ENCODE measurements around the gene WNT11. TPM values are rescaled to one million over a fixed set of nuclear protein-coding genes. Genes with fewer than 3 reads are reported as not detected.

WNT11 gene
- total RNA-seq, 1 experiment from 2014 or later, result 29.0 TPM

DNA sequence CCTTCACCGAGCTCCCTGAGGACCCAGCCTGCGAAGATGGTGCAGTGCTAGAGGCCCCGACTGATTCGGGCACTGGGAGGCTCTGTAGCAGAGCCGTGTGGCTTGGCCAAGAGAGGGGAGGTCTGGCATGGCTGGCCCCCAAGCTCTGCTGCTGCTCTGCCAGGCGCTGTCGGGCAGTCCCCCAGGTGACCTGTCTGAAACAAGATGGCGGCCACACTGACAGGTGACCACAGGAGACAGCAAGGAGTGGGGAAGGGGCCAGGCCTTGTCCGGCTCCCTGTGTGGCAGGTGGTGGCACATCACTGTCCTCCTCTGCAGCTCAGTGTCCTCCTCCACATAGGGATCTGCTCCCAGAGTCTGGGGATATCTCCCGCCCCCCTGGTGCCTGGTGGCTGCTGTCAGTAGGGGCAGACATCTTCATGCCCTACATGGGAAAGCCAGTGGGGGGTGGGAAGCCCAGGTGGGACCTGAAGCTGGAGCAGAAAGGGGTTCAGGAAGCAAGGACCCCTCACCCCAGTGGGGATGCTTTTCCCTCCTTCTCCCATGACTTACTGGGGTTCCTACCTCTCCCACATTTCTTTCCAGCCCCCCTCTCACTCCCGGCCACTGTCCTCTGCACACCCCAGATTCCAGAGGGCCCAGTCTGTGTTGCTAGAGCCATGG is 40.1 kb upstream of the WNT11 start:
- no peaks in the 10 kb centered on the region for H3K27me3 Mint-ChIP-seq (ENCODE audit: insufficient read depth, unreplicated experiment)
- CTCF ChIA-PET, result interaction anchor here (1.6 kb wide), 1 partner anchor 38 kb away, joined by 4 read pairs; no protein-coding TSS in a partner anchor

DNA sequence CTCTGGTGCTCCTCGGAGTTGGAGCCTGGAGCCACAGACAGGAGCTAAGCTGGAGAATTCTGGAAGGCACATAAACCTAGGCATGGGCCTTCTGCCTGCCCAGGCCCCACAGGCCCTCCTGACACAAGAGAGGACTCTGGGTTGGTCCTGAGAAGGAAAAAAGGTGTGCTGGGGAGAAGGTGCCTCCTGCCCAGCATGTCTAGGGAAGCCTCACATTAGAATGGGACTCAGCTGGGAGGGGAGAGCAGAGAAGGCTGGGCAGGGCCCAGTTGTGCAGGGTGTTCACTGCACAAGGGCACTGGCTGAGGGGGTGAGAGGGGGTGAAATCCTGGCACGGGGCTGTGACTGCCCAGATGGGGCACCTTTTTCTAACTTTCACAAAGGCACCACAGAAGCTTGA is 39.4 kb upstream of the WNT11 start:
- Mint-ChIP-seq H3K4me3 (ENCODE audit: unreplicated experiment) (no peak overlapping the region), H3K27me3 (ENCODE audit: insufficient read depth, unreplicated experiment) (no peaks in the 10 kb centered on the region), H3K4me1 (ENCODE audit: low read depth, unreplicated experiment) (no peaks in the 10 kb centered on the region), H3K9me3 (ENCODE audit: unreplicated experiment) (no peaks in the 10 kb centered on the region), H3K36me3 (ENCODE audit: insufficient read depth, unreplicated experiment) (no peaks in the 10 kb centered on the region), H3K27ac (ENCODE audit: unreplicated experiment) (no peak overlapping the region)
- no peaks in the 10 kb centered on the region for H3K27me3 ChIP-seq (replicated peaks; ENCODE audit: control insufficient read depth, insufficient read depth, low read length)
- peaks cover 13% of the 10 kb centered on the region for H3K9me3 ChIP-seq
- ChIA-PET POLR2A (no interaction called here), CTCF (interaction anchor here (1.6 kb wide), 1 partner anchor 38 kb away, joined by 4 read pairs; no protein-coding TSS in a partner anchor)
- TF ChIP-seq, protein P1, sequence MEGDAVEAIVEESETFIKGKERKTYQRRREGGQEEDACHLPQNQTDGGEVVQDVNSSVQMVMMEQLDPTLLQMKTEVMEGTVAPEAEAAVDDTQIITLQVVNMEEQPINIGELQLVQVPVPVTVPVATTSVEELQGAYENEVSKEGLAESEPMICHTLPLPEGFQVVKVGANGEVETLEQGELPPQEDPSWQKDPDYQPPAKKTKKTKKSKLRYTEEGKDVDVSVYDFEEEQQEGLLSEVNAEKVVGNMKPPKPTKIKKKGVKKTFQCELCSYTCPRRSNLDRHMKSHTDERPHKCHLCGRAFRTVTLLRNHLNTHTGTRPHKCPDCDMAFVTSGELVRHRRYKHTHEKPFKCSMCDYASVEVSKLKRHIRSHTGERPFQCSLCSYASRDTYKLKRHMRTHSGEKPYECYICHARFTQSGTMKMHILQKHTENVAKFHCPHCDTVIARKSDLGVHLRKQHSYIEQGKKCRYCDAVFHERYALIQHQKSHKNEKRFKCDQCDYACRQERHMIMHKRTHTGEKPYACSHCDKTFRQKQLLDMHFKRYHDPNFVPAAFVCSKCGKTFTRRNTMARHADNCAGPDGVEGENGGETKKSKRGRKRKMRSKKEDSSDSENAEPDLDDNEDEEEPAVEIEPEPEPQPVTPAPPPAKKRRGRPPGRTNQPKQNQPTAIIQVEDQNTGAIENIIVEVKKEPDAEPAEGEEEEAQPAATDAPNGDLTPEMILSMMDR (IDR thresholded peaks at IDR 0.05; ENCODE audit: insufficient read depth in 1 of 2, low read depth in 1 of 2, low read length in 1 of 2, severe bottlenecking in 1 of 2, unreplicated experiment in 1 of 2), result no peak
- H3K36me3 ChIP-seq (ENCODE audit: control insufficient read depth, insufficient read depth, low read length), result no peaks in the 10 kb centered on the region
- intact Hi-C loops (cut with micrococcal nuclease; ENCODE audit: unreplicated experiment), result no loop called here
- no peak overlapping the region for H3K4me3 ChIP-seq (ENCODE audit: low read depth, low read length)
- no peak for DNase-seq
- H3K4me1 ChIP-seq, result no peaks in the 10 kb centered on the region
- BruUV-seq (replicated peaks), result no TSS peak

More for the DNA sequence above, 40.1 kb upstream of the WNT11 start:
- BruUV-seq (replicated peaks), result no TSS peak
- intact Hi-C loops (cut with micrococcal nuclease; ENCODE audit: unreplicated experiment), result no loop called here
- Histone ChIP-seq H3K27me3 (replicated peaks; ENCODE audit: control insufficient read depth, insufficient read depth, low read length) (no peaks in the 10 kb centered on the region), H3K9me3 (peaks cover 20% of the 10 kb centered on the region), H3K4me3 (ENCODE audit: low read depth, low read length) (no peak overlapping the region), H3K36me3 (ENCODE audit: control insufficient read depth, insufficient read depth, low read length) (no peaks in the 10 kb centered on the region), H3K4me1 (no peaks in the 10 kb centered on the region)
- POLR2A ChIA-PET, result no interaction called here
- no peak for DNase-seq
- H3K36me3 Mint-ChIP-seq (ENCODE audit: insufficient read depth, unreplicated experiment), result no peaks in the 10 kb centered on the region
- H3K27ac Mint-ChIP-seq (ENCODE audit: unreplicated experiment), result no peak overlapping the region
- no peak overlapping the region for H3K4me3 Mint-ChIP-seq (ENCODE audit: unreplicated experiment)
- H3K4me1 Mint-ChIP-seq (ENCODE audit: low read depth, unreplicated experiment), result no peaks in the 10 kb centered on the region
- H3K9me3 Mint-ChIP-seq (ENCODE audit: unreplicated experiment), result no peaks in the 10 kb centered on the region
- TF ChIP-seq, protein P1 (IDR thresholded peaks at IDR 0.05; ENCODE audit: insufficient read depth in 1 of 2, low read depth in 1 of 2, low read length in 1 of 2, severe bottlenecking in 1 of 2, unreplicated experiment in 1 of 2), result no peak

DNA sequence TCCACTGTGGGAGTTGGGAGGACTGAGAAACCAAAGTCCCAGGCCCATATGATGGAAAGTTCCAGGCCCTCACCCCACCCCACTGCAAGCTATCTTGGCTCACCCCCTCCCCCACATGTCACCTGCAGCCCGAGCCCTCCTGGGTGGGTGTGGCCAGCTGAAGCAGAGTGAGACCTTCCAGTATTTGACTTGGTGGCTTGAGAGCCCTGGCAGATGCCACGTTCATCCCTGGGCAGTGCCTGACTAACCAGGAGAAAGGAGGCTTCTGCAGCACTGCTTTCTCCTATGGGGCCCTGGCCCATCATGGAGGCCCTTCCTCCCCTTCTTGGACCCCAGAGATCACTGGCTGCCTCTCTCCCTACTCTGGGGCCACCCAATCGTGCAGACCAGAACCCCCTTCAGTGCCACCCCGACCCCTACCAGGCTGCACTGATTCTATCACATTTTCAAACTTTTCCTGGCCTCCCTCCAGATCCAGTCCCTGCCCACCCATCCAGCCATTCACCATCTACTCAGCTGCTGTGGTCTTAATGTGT is 38.1 kb upstream of the WNT11 start:
- no peak overlapping the region for H3K27ac Mint-ChIP-seq (ENCODE audit: unreplicated experiment)
- Histone ChIP-seq H3K27me3 (replicated peaks; ENCODE audit: control insufficient read depth, insufficient read depth, low read length) (no peaks in the 10 kb centered on the region), H3K9me3 (no peaks in the 10 kb centered on the region; the same call in 1 of the 2 replicates), H3K4me1 (no peaks in the 10 kb centered on the region), H3K4me3 (ENCODE audit: low read depth, low read length) (no peak overlapping the region), H3K36me3 (ENCODE audit: control insufficient read depth, insufficient read depth, low read length) (no peaks in the 10 kb centered on the region)
- ChIA-PET POLR2A (no interaction called here), CTCF (no interaction called here)
- no peak overlapping the region for H3K4me3 Mint-ChIP-seq (ENCODE audit: unreplicated experiment)
- BruUV-seq (replicated peaks), result no TSS peak
- intact Hi-C loops (cut with micrococcal nuclease; ENCODE audit: unreplicated experiment), result no loop called here
- no peaks in the 10 kb centered on the region for H3K4me1 Mint-ChIP-seq (ENCODE audit: low read depth, unreplicated experiment)
- H3K27me3 Mint-ChIP-seq (ENCODE audit: insufficient read depth, unreplicated experiment), result no peaks in the 10 kb centered on the region
- H3K36me3 Mint-ChIP-seq (ENCODE audit: insufficient read depth, unreplicated experiment), result no peaks in the 10 kb centered on the region
- TF ChIP-seq, protein P1 (IDR thresholded peaks at IDR 0.05; ENCODE audit: insufficient read depth in 1 of 2, low read depth in 1 of 2, low read length in 1 of 2, severe bottlenecking in 1 of 2, unreplicated experiment in 1 of 2), result no peak
- no peaks in the 10 kb centered on the region for H3K9me3 Mint-ChIP-seq (ENCODE audit: unreplicated experiment)
- no peak for DNase-seq

All from Caco-2 (cell line).